Muscle of arm (tissue), 12 donors: ENCODE measurements around the gene FBN2. TPM values are rescaled to one million over a fixed set of nuclear protein-coding genes. Genes with fewer than 3 reads are reported as not detected.
"Not testable (repeated sequence)": the region's sequence is repeated elsewhere in the genome, so short reads cannot be mapped to it uniquely, and the experiment has no call there.

Source experiments
- DNase-seq: peaks from one replicate; pipeline ENCODE4 v3.0.0-alpha.2; 2013
- polyA plus RNA-seq, 12 donors: library from polyadenylated mRNA; unstranded; fragments of 120-200 nt; gene quantifications; one replicate each; pipeline ENCODE4 v1.2.1, GENCODE V29; 2013; ENCODE audit not compliant: insufficient read length in 12 of 12

Gene FBN2
- polyA plus RNA-seq, 12 donors: 36.9 to 130 (median 56.0) TPM; not detected in 1

- DNase-seq: peak; percentile 65
Measured at GRCh38 chr5:128536254-128537220, 1.5 kb downstream of the FBN2 start.

- no peak for DNase-seq
Measured at GRCh38 chr5:128535251-128535650, 2.8 kb downstream of the FBN2 start.

- DNase-seq: peak; percentile 71
Measured at GRCh38 chr5:128534726-128535125, 3.3 kb downstream of the FBN2 start.

GRCh38 chr5:128532776-128533175, 5.3 kb downstream of the FBN2 start:
- DNase-seq: no peak

- no peak for DNase-seq
Measured at GRCh38 chr5:128532127-128532526, 5.9 kb downstream of the FBN2 start.

- no peak for DNase-seq
Measured at GRCh38 chr5:128528637-128529255, 9.3 kb downstream of the FBN2 start.

GRCh38 chr5:128528126-128528525, 9.9 kb downstream of the FBN2 start:
- DNase-seq: no peak

- DNase-seq: no peak
Measured at GRCh38 chr5:128527077-128527476, 11.0 kb downstream of the FBN2 start.

- no peak for DNase-seq
Measured at GRCh38 chr5:128522336-128522735, 15.7 kb downstream of the FBN2 start.

GRCh38 chr5:128519827-128520226, 18.2 kb downstream of the FBN2 start:
- DNase-seq: no peak

- DNase-seq: no peak
Measured at GRCh38 chr5:128516978-128517377, 21.1 kb downstream of the FBN2 start.

GRCh38 chr5:128513806-128514205, 24.2 kb downstream of the FBN2 start:
- no peak for DNase-seq

- DNase-seq: no peak
Measured at GRCh38 chr5:128512894-128513293, 25.2 kb downstream of the FBN2 start.

GRCh38 chr5:128506643-128507042, 31.4 kb downstream of the FBN2 start:
- DNase-seq: no peak

- not testable (repeated sequence) for DNase-seq
Measured at GRCh38 chr5:128503727-128504126, 34.3 kb downstream of the FBN2 start.

GRCh38 chr5:128498844-128499455, 39.1 kb downstream of the FBN2 start:
- peak; percentile 69 for DNase-seq

- no peak for DNase-seq
Measured at GRCh38 chr5:128494516-128494915, 43.5 kb downstream of the FBN2 start.

GRCh38 chr5:128493657-128494329, 44.3 kb downstream of the FBN2 start:
- no peak for DNase-seq

- DNase-seq: no peak
Measured at GRCh38 chr5:128491291-128491690, 46.8 kb downstream of the FBN2 start.

- no peak for DNase-seq
Measured at GRCh38 chr5:128490761-128491160, 47.3 kb downstream of the FBN2 start.

- DNase-seq: no peak
Measured at GRCh38 chr5:128487041-128487440, 51.0 kb downstream of the FBN2 start.

- no peak for DNase-seq
Measured at GRCh38 chr5:128483738-128484137, 54.3 kb downstream of the FBN2 start.
